Fibroblast of mammary gland (primary cell): ENCODE data around the gene DIS3L2.

ENCODE experiments used
- DNase-seq: peaks from one replicate; pipeline ENCODE4 v3.0.0-alpha.2; 2010; ENCODE audit warnings: low read depth
- H3K4me3 ChIP-seq: 2 replicates; pipeline ENCODE4 v1.5.1; 2011; ENCODE audit warnings: low read depth, mild to moderate bottlenecking, low read length, moderate library complexity; ENCODE audit not compliant: control insufficient read depth
- TF ChIP-seq, protein P1 (sequence below): conservative IDR thresholded peaks from 2 replicates; pipeline ENCODE4 v1.5.1; 2011; ENCODE audit warnings: low read depth, low read length, inconsistent platforms; ENCODE audit not compliant: control insufficient read depth, insufficient read depth

The DIS3L2 gene

DNA sequence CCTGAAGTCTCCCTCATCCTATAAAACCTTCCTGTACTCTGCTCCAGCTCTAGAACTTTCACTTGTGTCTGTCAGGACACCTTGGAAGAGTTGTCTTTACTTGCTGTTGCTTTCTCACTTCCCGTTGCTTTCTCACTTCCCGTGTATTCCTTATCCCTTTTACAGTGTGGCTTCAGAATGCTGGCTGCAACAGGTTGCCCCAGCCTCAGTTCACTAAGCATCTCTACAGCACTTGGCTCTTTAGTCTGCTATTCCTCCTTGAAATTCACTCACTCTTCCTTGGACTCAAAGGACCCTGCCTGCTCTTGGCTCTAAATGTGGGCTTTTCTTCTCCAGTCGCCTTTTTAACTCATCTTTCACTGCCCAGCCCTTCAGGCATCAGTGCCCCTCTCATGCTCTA lies 254.5 kb downstream of the DIS3L2 start:
- H3K4me3 ChIP-seq: no peak overlapping the region
- TF ChIP-seq, protein P1, sequence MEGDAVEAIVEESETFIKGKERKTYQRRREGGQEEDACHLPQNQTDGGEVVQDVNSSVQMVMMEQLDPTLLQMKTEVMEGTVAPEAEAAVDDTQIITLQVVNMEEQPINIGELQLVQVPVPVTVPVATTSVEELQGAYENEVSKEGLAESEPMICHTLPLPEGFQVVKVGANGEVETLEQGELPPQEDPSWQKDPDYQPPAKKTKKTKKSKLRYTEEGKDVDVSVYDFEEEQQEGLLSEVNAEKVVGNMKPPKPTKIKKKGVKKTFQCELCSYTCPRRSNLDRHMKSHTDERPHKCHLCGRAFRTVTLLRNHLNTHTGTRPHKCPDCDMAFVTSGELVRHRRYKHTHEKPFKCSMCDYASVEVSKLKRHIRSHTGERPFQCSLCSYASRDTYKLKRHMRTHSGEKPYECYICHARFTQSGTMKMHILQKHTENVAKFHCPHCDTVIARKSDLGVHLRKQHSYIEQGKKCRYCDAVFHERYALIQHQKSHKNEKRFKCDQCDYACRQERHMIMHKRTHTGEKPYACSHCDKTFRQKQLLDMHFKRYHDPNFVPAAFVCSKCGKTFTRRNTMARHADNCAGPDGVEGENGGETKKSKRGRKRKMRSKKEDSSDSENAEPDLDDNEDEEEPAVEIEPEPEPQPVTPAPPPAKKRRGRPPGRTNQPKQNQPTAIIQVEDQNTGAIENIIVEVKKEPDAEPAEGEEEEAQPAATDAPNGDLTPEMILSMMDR: no peak
- DNase-seq: no peak

DNA sequence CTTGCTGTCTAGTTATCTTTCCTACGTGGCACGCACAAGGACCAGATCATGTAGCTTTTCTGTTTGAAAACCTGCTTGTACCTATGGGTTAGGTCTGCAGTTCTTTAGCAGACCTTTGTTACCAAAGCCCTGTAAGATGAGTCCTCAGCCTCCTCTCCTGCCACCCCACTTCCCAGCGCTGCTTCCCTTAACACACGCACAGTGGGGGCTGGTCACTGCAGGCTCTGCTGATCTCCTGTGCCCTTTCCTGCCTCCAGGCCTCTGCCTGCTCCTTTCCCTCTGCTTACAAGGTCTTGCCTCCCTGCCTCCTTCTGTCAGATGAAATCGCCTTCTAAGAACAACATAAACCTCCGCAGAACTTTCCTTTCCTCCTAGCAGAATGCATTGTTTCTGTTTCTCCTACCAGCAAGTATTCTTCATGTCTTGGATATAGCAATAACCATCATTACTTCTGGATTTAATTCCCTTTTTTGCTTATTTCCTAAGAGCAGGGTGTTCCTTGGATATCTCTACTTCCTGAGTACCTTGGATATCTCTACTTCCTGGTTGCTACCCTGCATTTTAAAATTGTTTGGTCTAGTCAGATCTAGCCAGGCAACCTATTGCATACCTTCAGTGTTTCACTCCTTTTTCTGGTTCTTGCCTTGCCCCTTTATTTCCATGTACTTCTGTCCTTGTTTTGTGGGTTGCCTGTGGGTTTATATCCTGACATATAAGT lies 257.4 kb downstream of the DIS3L2 start:
- no peak overlapping the region for H3K4me3 ChIP-seq
- DNase-seq: no peak
- TF ChIP-seq, protein P1: no peak

DNA sequence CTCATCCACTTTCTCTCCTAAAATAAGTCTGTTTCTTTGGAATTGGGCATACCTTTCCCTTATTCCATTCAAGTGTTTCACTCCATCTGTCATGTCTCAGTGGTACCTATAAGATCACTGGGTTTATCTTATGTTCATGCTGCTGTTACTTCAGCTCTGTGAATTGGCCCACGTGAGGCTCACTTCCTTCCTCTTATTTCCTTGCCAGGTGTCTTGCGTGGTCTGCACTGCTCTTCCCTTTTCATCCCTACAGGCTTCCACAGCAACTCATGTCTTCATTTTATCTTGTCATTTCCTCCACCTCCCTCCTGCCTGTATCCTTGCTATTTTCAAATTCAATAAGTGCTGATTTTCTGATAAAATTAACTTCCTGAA lies 258.0 kb downstream of the DIS3L2 start:
- TF ChIP-seq, protein P1: no peak
- no peak overlapping the region for H3K4me3 ChIP-seq
- DNase-seq: no peak

DNA sequence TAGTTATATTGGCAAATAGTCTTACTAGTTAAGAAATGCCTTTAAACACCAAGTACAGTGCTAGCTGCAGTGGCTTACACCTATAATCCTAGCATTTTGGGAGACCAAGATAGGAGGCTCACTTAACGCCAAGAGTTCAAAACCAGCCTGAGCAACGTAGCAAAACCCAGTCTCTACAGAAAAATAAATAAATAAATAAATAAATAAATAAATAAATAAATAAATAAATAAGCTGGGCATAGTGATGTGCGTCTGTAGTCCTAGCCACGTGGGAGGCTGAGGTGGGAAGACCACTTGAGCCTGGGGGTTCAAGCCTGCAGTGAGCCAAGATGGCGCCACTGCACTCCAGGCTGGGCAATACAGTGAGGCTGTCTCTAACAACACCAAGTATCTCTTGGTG lies 258.4 kb downstream of the DIS3L2 start:
- no peak overlapping the region for H3K4me3 ChIP-seq
- no peak for DNase-seq
- TF ChIP-seq, protein P1: no peak

DNA sequence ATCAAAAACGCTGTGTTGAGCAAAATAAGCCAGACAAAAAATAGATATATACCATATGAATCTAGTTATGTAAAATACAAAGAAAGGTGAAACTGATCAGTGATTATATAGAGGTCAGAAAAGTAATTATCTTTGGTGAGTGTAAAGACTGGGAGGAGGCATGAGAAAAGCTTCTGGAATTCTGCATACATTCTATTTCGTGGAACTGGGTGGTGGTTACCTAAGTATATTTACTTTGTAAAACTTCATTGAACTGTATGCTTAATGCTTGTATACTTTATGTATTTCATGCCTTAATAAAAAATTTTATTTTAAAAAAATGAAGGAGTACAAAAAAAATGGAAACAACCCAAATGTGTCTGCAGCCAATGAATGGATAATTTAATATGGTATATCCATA lies 263.9 kb downstream of the DIS3L2 start:
- TF ChIP-seq, protein P1: no peak
- DNase-seq: no peak
- no peak overlapping the region for H3K4me3 ChIP-seq

DNA sequence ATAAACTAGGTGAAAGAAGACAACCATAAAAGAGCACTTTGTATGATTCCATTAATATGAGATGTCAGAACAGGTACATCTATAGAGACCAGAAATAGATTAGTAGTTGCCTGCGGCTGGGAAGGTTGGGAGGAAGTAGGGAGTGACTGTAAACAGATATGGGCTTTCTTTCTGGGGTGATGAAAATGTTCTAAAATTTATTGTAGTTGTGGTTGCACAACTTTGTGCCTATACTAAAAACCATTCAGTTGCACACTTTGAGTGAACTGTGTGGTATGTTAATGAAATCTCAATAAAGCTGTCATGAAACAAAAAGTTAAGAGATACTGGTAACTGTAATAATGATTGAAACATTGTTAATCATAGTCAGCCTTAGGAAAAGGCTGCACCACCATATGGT lies 264.4 kb downstream of the DIS3L2 start:
- TF ChIP-seq, protein P1: no peak
- H3K4me3 ChIP-seq: no peak overlapping the region
- no peak for DNase-seq

DNA sequence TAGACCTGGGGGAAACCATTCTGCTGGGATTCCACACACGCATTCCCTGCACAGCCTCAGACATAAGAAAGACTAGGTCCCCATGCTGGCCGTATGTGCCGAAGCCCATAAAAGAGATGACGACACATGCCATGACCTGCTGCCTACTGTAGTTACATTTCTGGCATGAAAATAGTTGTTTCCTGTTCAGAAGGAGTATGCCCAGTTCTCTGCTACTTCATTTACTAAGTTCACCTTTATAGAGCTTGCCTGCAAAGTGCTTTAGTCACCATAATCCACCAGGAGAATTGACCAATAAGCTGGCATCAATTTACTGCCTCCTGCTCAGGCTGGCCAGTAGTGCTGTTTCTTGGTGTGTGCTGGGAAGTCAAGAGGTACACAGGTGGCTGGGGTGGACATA lies 266.8 kb downstream of the DIS3L2 start:
- TF ChIP-seq, protein P1: no peak
- no peak for DNase-seq
- H3K4me3 ChIP-seq: no peak overlapping the region
